ENCODE data around the gene HOXC12. TPM values are rescaled to one million over a fixed set of nuclear protein-coding genes. Genes with fewer than 3 reads are reported as not detected.

The HOXC12 gene
- total RNA-seq, 6 experiments from 2014 or later = not detected

DNA sequence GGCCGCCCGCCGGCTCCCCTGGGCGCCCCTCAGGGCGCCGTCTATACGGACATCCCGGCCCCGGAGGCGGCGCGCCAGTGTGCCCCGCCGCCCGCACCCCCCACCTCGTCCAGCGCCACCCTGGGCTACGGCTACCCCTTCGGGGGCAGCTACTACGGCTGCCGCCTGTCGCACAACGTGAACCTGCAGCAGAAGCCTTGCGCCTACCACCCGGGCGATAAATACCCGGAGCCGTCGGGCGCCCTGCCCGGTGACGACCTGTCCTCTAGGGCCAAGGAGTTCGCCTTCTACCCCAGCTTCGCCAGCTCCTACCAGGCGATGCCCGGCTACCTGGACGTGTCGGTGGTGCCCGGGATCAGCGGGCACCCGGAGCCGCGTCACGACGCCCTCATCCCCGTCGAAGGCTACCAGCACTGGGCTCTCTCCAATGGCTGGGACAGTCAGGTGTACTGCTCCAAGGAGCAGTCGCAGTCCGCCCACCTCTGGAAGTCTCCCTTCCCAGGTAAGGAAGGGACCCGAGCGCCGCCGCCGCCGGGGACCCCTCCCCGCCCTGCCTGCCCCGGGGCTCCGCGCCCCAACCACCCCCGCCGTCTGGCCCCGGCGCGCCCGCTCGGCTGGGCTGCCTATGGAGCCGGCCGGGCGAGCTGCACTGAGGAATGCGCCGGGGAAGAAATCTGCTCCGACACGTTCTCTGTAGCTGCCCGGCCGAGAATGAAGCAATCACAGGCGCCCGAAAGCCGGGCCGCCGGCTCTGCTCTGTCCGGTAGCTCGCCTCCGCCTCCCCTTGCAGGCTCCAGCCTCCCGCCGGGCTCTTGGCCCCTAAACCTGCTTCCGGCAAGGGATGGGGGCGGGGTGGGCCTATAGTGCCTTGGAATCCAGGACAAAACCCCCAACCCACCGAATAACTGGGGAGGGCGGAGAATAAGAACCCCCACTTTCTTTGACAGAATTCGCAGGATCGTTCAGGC is 15.3 kb upstream of the HOXC12 start:
- H3K4me3 Mint-ChIP-seq = no peak overlapping the region
- no peak for DNase-seq
- no peak overlapping the region for H3K27ac Mint-ChIP-seq
- no peaks in the 10 kb centered on the region for H3K36me3 Mint-ChIP-seq (ENCODE audit: low read depth)
- H3K27me3 Mint-ChIP-seq (ENCODE audit: insufficient read depth) = peaks cover 75% of the 10 kb centered on the region
- no peaks in the 10 kb centered on the region for H3K9me3 Mint-ChIP-seq
- peaks cover 6% of the 10 kb centered on the region for H3K4me1 Mint-ChIP-seq (ENCODE audit: low read depth)
- TF ChIP-seq, protein P1, sequence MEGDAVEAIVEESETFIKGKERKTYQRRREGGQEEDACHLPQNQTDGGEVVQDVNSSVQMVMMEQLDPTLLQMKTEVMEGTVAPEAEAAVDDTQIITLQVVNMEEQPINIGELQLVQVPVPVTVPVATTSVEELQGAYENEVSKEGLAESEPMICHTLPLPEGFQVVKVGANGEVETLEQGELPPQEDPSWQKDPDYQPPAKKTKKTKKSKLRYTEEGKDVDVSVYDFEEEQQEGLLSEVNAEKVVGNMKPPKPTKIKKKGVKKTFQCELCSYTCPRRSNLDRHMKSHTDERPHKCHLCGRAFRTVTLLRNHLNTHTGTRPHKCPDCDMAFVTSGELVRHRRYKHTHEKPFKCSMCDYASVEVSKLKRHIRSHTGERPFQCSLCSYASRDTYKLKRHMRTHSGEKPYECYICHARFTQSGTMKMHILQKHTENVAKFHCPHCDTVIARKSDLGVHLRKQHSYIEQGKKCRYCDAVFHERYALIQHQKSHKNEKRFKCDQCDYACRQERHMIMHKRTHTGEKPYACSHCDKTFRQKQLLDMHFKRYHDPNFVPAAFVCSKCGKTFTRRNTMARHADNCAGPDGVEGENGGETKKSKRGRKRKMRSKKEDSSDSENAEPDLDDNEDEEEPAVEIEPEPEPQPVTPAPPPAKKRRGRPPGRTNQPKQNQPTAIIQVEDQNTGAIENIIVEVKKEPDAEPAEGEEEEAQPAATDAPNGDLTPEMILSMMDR (IDR thresholded peaks at IDR 0.05) = no peak

DNA sequence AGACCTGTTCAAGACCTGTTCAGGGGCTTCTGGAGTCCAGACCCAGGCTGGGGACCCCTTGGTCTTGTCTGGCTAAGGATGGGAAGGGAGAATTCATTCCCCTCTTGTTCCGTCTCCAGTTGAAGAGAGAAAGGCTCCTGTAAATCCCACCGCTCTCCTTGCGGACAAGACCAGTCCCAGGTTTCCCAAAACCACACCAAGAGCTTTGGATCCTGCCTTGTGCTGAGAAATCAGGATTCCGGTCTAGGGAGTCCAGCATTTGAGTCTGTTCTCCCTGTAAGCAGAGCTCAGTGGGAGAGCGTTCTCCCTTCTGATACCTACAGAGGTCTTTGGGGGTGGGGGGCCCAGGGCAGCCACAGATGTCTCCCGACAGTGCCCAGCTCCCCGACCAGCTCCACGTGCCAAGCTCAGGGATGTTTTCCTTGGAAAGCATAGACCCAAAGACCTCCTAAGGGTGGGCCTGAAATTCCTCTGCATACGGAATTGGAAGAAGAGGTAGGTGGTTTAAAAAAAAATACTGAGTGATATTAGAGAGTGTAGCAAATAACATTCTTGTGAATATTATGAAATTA is 14.2 kb upstream of the HOXC12 start:
- Mint-ChIP-seq H3K4me3 (no peak overlapping the region), H3K9me3 (no peaks in the 10 kb centered on the region), H3K36me3 (ENCODE audit: low read depth) (no peaks in the 10 kb centered on the region), H3K27ac (no peak overlapping the region), H3K4me1 (ENCODE audit: low read depth) (peaks cover 3% of the 10 kb centered on the region), H3K27me3 (ENCODE audit: insufficient read depth) (peaks cover 75% of the 10 kb centered on the region)
- DNase-seq = no peak
- TF ChIP-seq, protein P1 (IDR thresholded peaks at IDR 0.05) = no peak

DNA sequence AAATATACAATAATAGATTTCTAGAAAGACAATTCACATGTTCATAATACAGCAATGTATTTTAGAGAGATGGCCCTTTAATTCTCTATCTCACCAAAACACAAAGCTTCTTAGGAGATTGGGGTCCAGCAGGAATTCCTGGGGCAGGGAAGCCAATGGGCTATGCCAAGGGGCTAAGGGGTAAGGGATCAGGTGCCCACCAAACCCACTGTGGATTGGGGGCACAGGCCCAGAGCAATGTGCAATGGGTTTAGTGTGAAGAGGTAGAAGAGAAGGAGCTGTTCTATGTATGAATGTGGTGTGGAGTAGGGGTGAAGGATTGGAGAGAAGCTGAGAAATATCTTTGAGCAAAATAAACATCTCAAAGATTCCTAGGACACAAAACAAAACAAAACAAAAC is 13.5 kb upstream of the HOXC12 start:
- Mint-ChIP-seq H3K4me3 (no peak overlapping the region), H3K9me3 (no peaks in the 10 kb centered on the region), H3K36me3 (ENCODE audit: low read depth) (no peaks in the 10 kb centered on the region), H3K27me3 (ENCODE audit: insufficient read depth) (peaks cover 75% of the 10 kb centered on the region), H3K27ac (no peak overlapping the region), H3K4me1 (ENCODE audit: low read depth) (no peaks in the 10 kb centered on the region)
- DNase-seq = no peak
- TF ChIP-seq, protein P1 (IDR thresholded peaks at IDR 0.05) = no peak

DNA sequence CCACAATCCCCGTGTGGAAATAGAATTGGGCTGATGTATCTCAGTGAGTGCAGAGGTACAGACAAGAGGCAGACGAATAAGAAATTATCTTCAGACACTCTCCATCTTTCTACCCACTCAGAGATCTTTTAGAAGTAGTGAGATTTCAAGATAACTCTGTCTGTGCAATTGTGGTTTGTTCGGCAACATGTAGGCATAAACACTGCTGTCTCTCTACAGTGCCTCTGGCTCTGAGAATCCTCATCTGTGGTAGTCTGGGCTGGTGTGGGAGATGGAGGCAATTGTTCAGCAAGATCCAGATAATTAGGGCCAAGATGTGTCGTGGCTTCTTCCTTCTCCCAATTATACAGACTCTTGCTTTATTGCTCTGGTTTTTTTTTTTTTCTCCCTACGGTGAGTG is 13.0 kb upstream of the HOXC12 start:
- Mint-ChIP-seq H3K4me3 (no peak overlapping the region), H3K27ac (no peak overlapping the region), H3K9me3 (no peaks in the 10 kb centered on the region), H3K4me1 (ENCODE audit: low read depth) (no peaks in the 10 kb centered on the region), H3K27me3 (ENCODE audit: insufficient read depth) (peaks cover 76% of the 10 kb centered on the region), H3K36me3 (ENCODE audit: low read depth) (no peaks in the 10 kb centered on the region)
- no peak for DNase-seq
- TF ChIP-seq, protein P1 (IDR thresholded peaks at IDR 0.05) = no peak

DNA sequence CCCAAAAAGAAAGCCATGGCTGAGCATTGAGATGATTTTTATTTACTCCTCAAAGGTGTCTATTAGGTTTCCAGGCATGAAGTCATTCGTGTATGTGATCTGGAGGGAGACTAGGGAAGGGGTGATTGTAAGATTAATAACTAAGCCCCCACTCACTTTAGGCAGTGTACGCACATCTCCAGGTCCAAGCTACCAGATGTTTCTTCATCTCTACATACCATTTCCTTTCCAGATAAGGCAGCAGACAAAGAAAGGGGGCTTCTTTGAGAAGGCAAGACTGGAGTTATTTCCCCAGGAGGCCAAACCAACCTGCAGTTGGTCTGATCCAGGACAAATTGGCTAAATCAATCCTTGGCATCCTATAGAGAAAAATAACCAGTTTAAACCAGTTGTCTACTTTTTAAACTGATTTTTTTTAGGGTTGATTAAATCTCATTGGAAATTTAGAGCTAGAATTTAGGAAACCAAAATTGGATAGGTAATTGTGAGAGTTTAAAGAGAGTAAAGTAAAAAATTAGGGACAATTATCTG is 12.2 kb upstream of the HOXC12 start:
- no peaks in the 10 kb centered on the region for H3K36me3 Mint-ChIP-seq (ENCODE audit: low read depth)
- H3K27ac Mint-ChIP-seq = no peak overlapping the region
- no peak overlapping the region for H3K4me3 Mint-ChIP-seq
- H3K9me3 Mint-ChIP-seq = no peaks in the 10 kb centered on the region
- peaks cover 73% of the 10 kb centered on the region for H3K27me3 Mint-ChIP-seq (ENCODE audit: insufficient read depth)
- DNase-seq = no peak
- no peaks in the 10 kb centered on the region for H3K4me1 Mint-ChIP-seq (ENCODE audit: low read depth)
- TF ChIP-seq, protein P1 (IDR thresholded peaks at IDR 0.05) = no peak

Measured in HFFc6 (cell line).